CD8-positive, alpha-beta memory T cell (primary cell): Measurements from ENCODE around the gene OTOGL. TPM values are rescaled to one million over a fixed set of nuclear protein-coding genes. Genes with fewer than 3 reads are reported as not detected.

Experiments used
- CTCF ChIA-PET: fragments of 350-600 bp; sonication (Branson Sonifier 250); formaldehyde crosslinking; loops from one replicate; lab custom pipeline; 2021; ENCODE audit warnings: antibody characterized with exemption; lab: Charles Lee
- POLR2A ChIA-PET: fragments of 350-600 bp; sonication (Branson Sonifier 250); formaldehyde crosslinking; loops from one replicate; lab custom pipeline; 2021; ENCODE audit warnings: antibody characterized with exemption; lab: Charles Lee
- DNase-seq, 5 donors: peaks; one replicate each; pipeline versions ENCODE4 v3.0.0 to v3.0.0-alpha.2; 2020 to 2022; ENCODE audit warnings: mixed read lengths in 1 of 5
- H3K27ac ChIP-seq: one replicate; pipeline ENCODE4 v1.7.0; 2013; ENCODE audit warnings: low read depth, mild to moderate bottlenecking, low read length, moderate library complexity
- H3K27me3 ChIP-seq: 2 replicates; pipeline ENCODE4 v1.7.0; 2013; ENCODE audit warnings: low read length, mild to moderate bottlenecking; ENCODE audit not compliant: insufficient read depth, poor library complexity, severe bottlenecking
- H3K36me3 ChIP-seq: 2 replicates; pipeline ENCODE4 v1.7.0; 2013; ENCODE audit warnings: mild to moderate bottlenecking, low read length, moderate library complexity; ENCODE audit not compliant: insufficient read depth
- H3K4me1 ChIP-seq: 2 replicates; pipeline ENCODE4 v1.7.0; 2013; ENCODE audit warnings: mild to moderate bottlenecking, low read length, moderate library complexity; ENCODE audit not compliant: insufficient read depth
- H3K4me3 ChIP-seq: 2 replicates; pipeline ENCODE4 v1.7.0; 2013; ENCODE audit warnings: mild to moderate bottlenecking, low read length
- H3K9me3 ChIP-seq: 2 replicates; pipeline ENCODE4 v1.7.0; 2013; ENCODE audit warnings: mild to moderate bottlenecking, low read length
- H3K27ac Mint-ChIP-seq, 8 donors: one replicate each; pipeline ENCODE4 v1.8.0; 2020 to 2021; ENCODE audit warnings: mixed read lengths in 8 of 8, mild to moderate bottlenecking in 6 of 8, inconsistent platforms in 3 of 8, moderate library complexity in 3 of 8
- H3K27me3 Mint-ChIP-seq, 2 donors: one replicate each; pipeline ENCODE4 v1.8.0; 2020 to 2021; ENCODE audit warnings: mixed read lengths in 2 of 2, mild to moderate bottlenecking in 1 of 2, moderate library complexity in 1 of 2
- H3K36me3 Mint-ChIP-seq, 3 donors: one replicate each; pipeline ENCODE4 v1.8.0; 2020 to 2021; ENCODE audit warnings: mixed read lengths in 3 of 3, inconsistent platforms in 1 of 3, mild to moderate bottlenecking in 1 of 3
- H3K4me1 Mint-ChIP-seq, 3 donors: one replicate each; pipeline ENCODE4 v1.8.0; 2020 to 2021; ENCODE audit warnings: mixed read lengths in 3 of 3, inconsistent platforms in 1 of 3, mild to moderate bottlenecking in 1 of 3
- H3K4me3 Mint-ChIP-seq, 7 donors: one replicate each; pipeline ENCODE4 v1.8.0; 2020 to 2021; ENCODE audit warnings: mixed read lengths in 7 of 7, mild to moderate bottlenecking in 6 of 7, moderate library complexity in 4 of 7, inconsistent platforms in 2 of 7
- H3K9me3 Mint-ChIP-seq, 5 donors: one replicate each; pipeline ENCODE4 v1.8.0; 2020 to 2022; ENCODE audit warnings: mixed read lengths in 5 of 5, mild to moderate bottlenecking in 3 of 5, moderate library complexity in 2 of 5, inconsistent platforms in 1 of 5
- polyA plus RNA-seq: library from polyadenylated mRNA; unstranded; fragments of 300-500 nt; fragmentation: Illumina TruSeq; gene quantifications from one replicate; pipeline ENCODE4 v1.2.3, GENCODE V29; 2021
- total RNA-seq, 2 experiments: library from RNA; stranded (reverse); gene quantifications; one replicate each; pipeline ENCODE4 v1.2.3, GENCODE V29; 2021

Gene OTOGL
- total and polyA plus RNA-seq, 3 experiments from 2014 or later, result not detected

- H3K27ac ChIP-seq, result no peak overlapping the region
- Mint-ChIP-seq H3K9me3 (no peaks in the 10 kb centered on the region), H3K27me3 (peaks cover 0 to 3% of the 10 kb centered on the region in 2 donors), H3K4me1 (no peaks in the 10 kb centered on the region), H3K36me3 (no peaks in the 10 kb centered on the region), H3K27ac (no peak overlapping the region), H3K4me3 (no peak overlapping the region)
- H3K36me3 ChIP-seq, result no peaks in the 10 kb centered on the region
- no peak overlapping the region for H3K4me3 ChIP-seq
- no peaks in the 10 kb centered on the region for H3K4me1 ChIP-seq
- H3K9me3 ChIP-seq, result no peaks in the 10 kb centered on the region
- DNase-seq, result no peak
- no peaks in the 10 kb centered on the region for H3K27me3 ChIP-seq
- POLR2A ChIA-PET, result no interaction called here
- CTCF ChIA-PET, result no interaction called here
Observed at GRCh38 chr12:80273144-80273543, 173.8 kb downstream of the OTOGL start.

DNA sequence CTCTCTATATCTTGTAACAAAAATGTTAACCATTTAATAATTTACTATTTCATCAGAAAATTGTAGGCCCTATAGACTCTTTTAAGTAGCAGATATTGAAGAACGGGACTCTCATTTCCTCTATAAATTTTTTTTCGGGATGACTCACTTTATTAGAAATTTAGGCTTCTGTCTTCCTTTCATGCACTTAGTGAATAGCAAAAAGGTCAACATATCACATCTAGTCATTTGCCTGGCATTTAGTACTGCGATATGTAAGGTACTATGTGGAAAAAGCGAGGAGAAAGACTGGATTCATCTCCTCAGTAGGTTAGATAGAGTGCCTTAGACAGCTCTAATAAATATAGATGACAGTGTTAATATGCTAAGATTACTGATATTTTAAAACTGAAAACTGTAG lies 178.4 kb downstream of the OTOGL start:
- H3K27ac ChIP-seq, result no peak overlapping the region
- Mint-ChIP-seq H3K36me3 (no peaks in the 10 kb centered on the region), H3K4me3 (no peak overlapping the region), H3K4me1 (no peaks in the 10 kb centered on the region), H3K27ac (no peak overlapping the region), H3K27me3 (no peaks in the 10 kb centered on the region), H3K9me3 (peaks cover 0 to 5% (median 3%) of the 10 kb centered on the region in 5 donors)
- no peaks in the 10 kb centered on the region for H3K4me1 ChIP-seq
- no peaks in the 10 kb centered on the region for H3K27me3 ChIP-seq
- H3K4me3 ChIP-seq, result no peak overlapping the region
- CTCF ChIA-PET, result no interaction called here
- no peaks in the 10 kb centered on the region for H3K36me3 ChIP-seq
- POLR2A ChIA-PET, result no interaction called here
- no peaks in the 10 kb centered on the region for H3K9me3 ChIP-seq
- DNase-seq, result no peak

- Histone ChIP-seq H3K27ac (no peak overlapping the region), H3K36me3 (no peaks in the 10 kb centered on the region), H3K4me3 (no peak overlapping the region), H3K9me3 (no peaks in the 10 kb centered on the region), H3K27me3 (no peaks in the 10 kb centered on the region), H3K4me1 (no peaks in the 10 kb centered on the region)
- Mint-ChIP-seq H3K4me3 (no peak overlapping the region), H3K36me3 (no peaks in the 10 kb centered on the region), H3K27me3 (no peaks in the 10 kb centered on the region), H3K27ac (no peak overlapping the region), H3K4me1 (no peaks in the 10 kb centered on the region), H3K9me3 (peaks cover 0 to 5% (median 3%) of the 10 kb centered on the region in 5 donors)
- no peak for DNase-seq
- POLR2A ChIA-PET, result no interaction called here
- CTCF ChIA-PET, result no interaction called here
Observed at GRCh38 chr12:80282226-80282625, 182.9 kb downstream of the OTOGL start.

GRCh38 chr12:80282761-80283160 lies 183.4 kb downstream of the OTOGL start:
- POLR2A ChIA-PET, result no interaction called here
- H3K27ac Mint-ChIP-seq, result no peak overlapping the region
- DNase-seq, result no peak
- H3K4me1 Mint-ChIP-seq, result no peaks in the 10 kb centered on the region
- peaks cover 0 to 5% (median 3%) of the 10 kb centered on the region in 5 donors for H3K9me3 Mint-ChIP-seq
- Histone ChIP-seq H3K36me3 (no peaks in the 10 kb centered on the region), H3K9me3 (no peaks in the 10 kb centered on the region), H3K27me3 (no peaks in the 10 kb centered on the region), H3K4me1 (no peaks in the 10 kb centered on the region), H3K27ac (no peak overlapping the region), H3K4me3 (no peak overlapping the region)
- no peaks in the 10 kb centered on the region for H3K36me3 Mint-ChIP-seq
- H3K27me3 Mint-ChIP-seq, result no peaks in the 10 kb centered on the region
- CTCF ChIA-PET, result no interaction called here
- H3K4me3 Mint-ChIP-seq, result no peak overlapping the region

DNA sequence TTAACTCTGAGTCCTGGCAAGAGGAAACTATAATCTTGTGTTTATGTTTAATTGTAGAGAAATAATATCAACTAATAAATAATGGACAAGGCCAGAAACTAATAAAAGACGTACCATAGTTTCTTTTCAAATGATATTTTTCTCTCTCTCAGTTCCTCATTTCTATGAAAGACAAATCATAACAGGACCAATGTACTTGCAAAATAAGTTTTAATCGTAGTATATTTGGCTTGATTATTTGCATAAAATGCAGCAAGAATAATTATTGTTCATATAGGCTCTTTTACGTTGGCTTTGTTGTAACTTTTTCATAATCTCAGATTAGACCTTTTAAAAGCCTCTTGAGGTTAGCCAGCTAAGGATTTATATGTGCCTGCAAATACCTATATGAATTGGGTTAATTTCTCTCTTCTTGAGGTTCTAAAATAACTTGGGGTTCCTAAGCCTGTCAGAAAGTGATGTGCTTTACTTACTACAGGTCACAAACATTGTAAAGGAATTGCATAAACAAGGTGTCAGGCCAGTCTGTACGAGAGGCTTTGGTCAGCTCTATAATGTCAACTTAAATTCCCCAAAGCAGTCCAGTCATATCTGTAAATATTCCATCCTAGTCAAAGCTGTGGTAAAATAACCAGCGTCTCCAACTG lies 191.9 kb downstream of the OTOGL start:
- Histone ChIP-seq H3K27ac (no peak overlapping the region), H3K4me1 (no peaks in the 10 kb centered on the region), H3K27me3 (no peaks in the 10 kb centered on the region), H3K4me3 (no peak overlapping the region), H3K9me3 (no peaks in the 10 kb centered on the region), H3K36me3 (no peaks in the 10 kb centered on the region)
- no peak for DNase-seq
- ChIA-PET POLR2A (no interaction called here), CTCF (no interaction called here)
- H3K9me3 Mint-ChIP-seq, result peaks cover 0 to 3% (median 1%) of the 10 kb centered on the region in 5 donors
- no peaks in the 10 kb centered on the region for H3K4me1 Mint-ChIP-seq
- H3K27ac Mint-ChIP-seq, result no peak overlapping the region
- no peaks in the 10 kb centered on the region for H3K36me3 Mint-ChIP-seq
- no peak overlapping the region for H3K4me3 Mint-ChIP-seq
- no peaks in the 10 kb centered on the region for H3K27me3 Mint-ChIP-seq

GRCh38 chr12:80293347-80293746 lies 194.0 kb downstream of the OTOGL start:
- no peaks in the 10 kb centered on the region for H3K9me3 ChIP-seq
- H3K4me1 ChIP-seq, result no peaks in the 10 kb centered on the region
- H3K27ac ChIP-seq, result no peak overlapping the region
- H3K27me3 ChIP-seq, result no peaks in the 10 kb centered on the region
- DNase-seq, result no peak
- H3K9me3 Mint-ChIP-seq, result peaks cover 0 to 3% (median 1%) of the 10 kb centered on the region in 5 donors
- peaks cover 0 to 3% of the 10 kb centered on the region in 2 donors for H3K27me3 Mint-ChIP-seq
- H3K4me3 Mint-ChIP-seq, result no peak overlapping the region
- H3K27ac Mint-ChIP-seq, result no peak overlapping the region
- no peaks in the 10 kb centered on the region for H3K36me3 Mint-ChIP-seq
- no peak overlapping the region for H3K4me3 ChIP-seq
- no peaks in the 10 kb centered on the region for H3K36me3 ChIP-seq
- CTCF ChIA-PET, result no interaction called here
- H3K4me1 Mint-ChIP-seq, result no peaks in the 10 kb centered on the region
- POLR2A ChIA-PET, result no interaction called here

DNA sequence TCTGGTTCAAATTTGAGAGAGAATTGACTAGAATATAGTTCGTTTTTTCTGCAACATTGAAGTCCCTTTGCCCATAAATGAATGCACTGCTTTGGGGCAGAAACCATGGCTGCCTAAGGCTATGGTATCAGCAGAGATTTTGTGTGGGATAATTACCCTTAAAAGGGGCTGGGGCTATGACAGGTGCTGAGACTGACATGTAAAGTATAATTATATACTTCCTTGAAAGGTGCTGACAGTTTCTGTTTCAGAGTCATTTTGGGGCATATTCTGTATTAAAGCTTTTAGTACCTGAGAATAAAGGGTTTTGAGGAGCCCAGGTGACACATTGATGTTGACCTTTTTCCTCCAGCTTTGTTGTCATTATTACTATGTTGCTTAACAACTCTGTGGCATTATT lies 194.4 kb downstream of the OTOGL start:
- ChIA-PET POLR2A (no interaction called here), CTCF (no interaction called here)
- Mint-ChIP-seq H3K4me3 (no peak overlapping the region), H3K9me3 (peaks cover 0 to 3% (median 1%) of the 10 kb centered on the region in 5 donors), H3K4me1 (no peaks in the 10 kb centered on the region), H3K36me3 (no peaks in the 10 kb centered on the region), H3K27ac (no peak overlapping the region), H3K27me3 (peaks cover 0 to 4% of the 10 kb centered on the region in 2 donors)
- H3K4me1 ChIP-seq, result no peaks in the 10 kb centered on the region
- DNase-seq, result no peak
- no peak overlapping the region for H3K27ac ChIP-seq
- H3K4me3 ChIP-seq, result no peak overlapping the region
- H3K27me3 ChIP-seq, result no peaks in the 10 kb centered on the region
- no peaks in the 10 kb centered on the region for H3K36me3 ChIP-seq
- H3K9me3 ChIP-seq, result no peaks in the 10 kb centered on the region

DNA sequence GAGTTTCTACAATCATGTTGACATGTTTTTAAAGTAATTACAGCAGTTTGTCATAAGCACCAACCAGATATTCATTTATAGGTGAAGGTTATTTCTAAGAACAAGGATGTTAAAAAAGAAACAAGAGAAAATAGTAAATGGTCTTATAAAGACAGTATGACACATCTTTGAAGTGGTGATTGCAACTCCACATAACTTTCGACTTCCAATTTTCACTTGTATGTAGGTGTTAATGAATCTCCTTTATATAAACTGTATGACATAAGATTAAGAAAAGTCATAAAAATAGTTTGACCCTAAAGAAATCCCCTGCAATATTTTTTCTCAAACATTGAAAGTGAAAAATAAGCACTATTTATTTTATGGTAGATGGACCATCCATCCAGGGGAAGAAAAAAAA lies 199.9 kb downstream of the OTOGL start:
- Mint-ChIP-seq H3K4me3 (no peak overlapping the region), H3K27ac (no peak overlapping the region), H3K9me3 (no peaks in the 10 kb centered on the region), H3K4me1 (no peaks in the 10 kb centered on the region), H3K27me3 (peaks cover 0 to 4% of the 10 kb centered on the region in 2 donors), H3K36me3 (no peaks in the 10 kb centered on the region)
- Histone ChIP-seq H3K27me3 (no peaks in the 10 kb centered on the region), H3K27ac (no peak overlapping the region), H3K4me3 (no peak overlapping the region), H3K4me1 (no peaks in the 10 kb centered on the region), H3K9me3 (no peaks in the 10 kb centered on the region), H3K36me3 (no peaks in the 10 kb centered on the region)
- ChIA-PET POLR2A (no interaction called here), CTCF (no interaction called here)
- no peak for DNase-seq
